NCI-H1417 (cell line): Measurements from ENCODE around the gene S1PR4.
A peak's percentile ranks its signal among the peaks of the same experiment; 100 is the strongest.
"Not testable (repeated sequence)": the region's sequence is repeated elsewhere in the genome, so short reads cannot be mapped to it uniquely, and the experiment has no call there.

ENCODE experiments used
- DNase-seq, 3 experiments: peaks; one replicate each; lab custom pipeline; 2025; lab: John Stamatoyannopoulos, UW

Gene S1PR4

GRCh38 chr19:3196064-3196932 is 17.7 kb downstream of the S1PR4 start:
- DNase-seq = no peak

DNA sequence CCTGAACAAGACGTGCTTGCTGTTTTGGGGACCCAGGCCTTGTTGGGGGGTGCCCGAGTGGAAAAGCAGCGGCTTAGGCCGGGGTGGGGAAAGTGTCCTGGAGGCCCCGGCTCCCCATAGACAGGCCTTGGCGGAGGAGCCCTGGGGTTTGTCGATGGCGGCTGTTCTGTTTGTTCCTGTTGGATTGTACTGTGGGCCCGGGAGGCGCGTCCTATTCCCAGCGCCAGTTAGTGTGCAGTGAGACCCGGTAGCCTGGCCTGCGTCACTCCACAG is 18.3 kb downstream of the S1PR4 start:
- DNase-seq = no peak

DNA sequence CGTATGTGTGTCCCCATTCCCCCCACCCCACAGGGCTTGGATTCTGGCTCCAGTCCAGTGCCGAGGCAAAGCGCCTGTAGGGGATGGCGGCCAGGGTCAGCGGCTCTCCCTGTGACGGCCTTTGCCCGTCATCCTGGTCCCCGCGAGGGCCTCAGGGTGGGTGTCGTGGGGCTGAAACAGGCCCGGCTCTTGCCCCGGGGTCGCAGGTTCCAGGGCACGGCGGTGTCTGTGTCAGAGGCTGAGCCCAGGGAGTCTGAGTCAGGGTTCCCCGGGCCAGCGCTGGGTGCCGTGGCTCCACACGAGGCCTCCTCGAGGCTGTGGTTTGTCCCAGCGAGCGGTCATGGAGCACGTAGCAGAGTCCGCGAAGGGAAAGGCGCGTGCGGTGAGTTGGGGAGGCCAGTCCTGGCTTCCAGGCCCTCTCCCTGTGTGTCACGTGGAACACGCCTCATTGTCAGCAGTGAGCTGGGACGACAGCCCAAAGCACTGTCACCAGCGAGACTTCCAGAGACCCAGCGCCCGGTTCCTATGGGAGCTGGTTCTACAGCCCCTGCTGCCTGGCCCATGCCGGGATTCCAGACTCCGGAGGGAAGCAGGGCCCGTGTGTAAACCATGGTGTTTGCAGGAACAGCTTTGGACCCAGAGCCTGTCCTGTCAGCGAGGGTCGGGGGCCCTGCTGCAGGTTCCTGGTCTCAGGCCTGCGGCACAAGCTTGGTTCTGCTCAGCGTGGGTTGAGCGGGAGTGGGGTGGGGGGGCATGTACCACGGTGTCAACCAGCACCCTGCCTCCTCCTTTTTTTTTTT is 20.5 kb downstream of the S1PR4 start:
- no peak for DNase-seq

- no peak for DNase-seq
These were observed 22.6 kb downstream of the S1PR4 start for GRCh38 chr19:3201072-3201700.

- DNase-seq = no peak
These were observed 23.3 kb downstream of the S1PR4 start for GRCh38 chr19:3201911-3202310.

DNA sequence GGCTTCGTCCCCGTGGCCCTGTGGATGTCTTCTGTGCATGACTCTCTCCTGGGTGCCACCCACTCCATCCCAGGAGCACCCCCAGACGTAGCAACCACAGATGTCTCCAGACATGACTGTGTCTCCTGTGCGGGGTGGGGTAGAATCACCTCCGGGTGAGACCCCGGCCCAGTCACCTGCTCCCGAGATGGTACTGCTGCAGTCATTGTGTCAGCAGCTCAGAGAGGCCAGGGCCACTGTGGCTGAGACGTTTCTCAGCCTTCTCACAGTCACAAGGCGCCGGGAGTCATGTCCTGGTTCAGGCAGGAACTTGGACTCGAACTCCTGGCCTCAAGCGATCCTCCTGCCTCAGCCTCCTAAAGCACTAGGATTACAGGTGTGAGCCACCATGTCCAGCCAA is 23.8 kb downstream of the S1PR4 start:
- DNase-seq = no peak

- DNase-seq = not testable (repeated sequence)
These were observed 24.3 kb downstream of the S1PR4 start for GRCh38 chr19:3202895-3203294.

DNA sequence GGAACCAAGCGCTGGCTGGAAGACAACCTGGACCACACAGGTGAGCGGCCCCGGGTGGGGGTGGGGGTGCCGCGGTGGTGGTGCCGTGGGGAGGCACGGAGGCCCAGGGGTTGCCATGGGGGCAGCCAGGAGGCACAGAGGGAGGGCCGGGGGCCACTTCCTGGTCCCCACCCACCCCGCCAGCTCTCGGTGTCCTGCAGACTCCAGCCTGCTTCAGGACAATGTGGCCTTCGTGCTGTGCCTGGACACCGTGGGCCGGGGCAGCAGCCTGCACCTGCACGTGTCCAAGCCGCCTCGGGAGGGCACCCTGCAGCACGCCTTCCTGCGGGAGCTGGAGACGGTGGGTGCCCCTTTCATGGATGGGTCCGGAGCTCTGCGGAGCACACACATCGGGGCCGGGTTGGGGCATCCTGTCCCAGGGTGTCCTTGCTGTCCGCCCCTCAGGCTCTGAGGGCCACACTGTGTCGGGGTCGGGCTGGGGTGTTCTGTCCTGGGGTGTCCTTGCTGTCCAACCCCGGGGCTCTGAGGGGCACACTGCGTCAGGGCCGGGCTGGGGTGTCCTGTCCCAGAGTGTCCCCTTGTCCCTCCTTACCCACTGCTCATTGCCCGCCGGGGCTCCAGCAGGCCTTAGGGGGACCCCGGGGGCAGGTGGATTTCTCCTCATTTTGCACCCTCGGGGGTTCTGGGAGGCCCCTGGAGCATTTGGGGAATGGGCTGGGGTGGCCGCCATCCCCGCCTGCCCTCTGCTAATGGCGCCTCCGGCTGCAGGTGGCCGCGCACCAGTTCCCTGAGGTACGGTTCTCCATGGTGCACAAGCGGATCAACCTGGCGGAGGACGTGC is 25.5 kb downstream of the S1PR4 start:
- no peak for DNase-seq

DNA sequence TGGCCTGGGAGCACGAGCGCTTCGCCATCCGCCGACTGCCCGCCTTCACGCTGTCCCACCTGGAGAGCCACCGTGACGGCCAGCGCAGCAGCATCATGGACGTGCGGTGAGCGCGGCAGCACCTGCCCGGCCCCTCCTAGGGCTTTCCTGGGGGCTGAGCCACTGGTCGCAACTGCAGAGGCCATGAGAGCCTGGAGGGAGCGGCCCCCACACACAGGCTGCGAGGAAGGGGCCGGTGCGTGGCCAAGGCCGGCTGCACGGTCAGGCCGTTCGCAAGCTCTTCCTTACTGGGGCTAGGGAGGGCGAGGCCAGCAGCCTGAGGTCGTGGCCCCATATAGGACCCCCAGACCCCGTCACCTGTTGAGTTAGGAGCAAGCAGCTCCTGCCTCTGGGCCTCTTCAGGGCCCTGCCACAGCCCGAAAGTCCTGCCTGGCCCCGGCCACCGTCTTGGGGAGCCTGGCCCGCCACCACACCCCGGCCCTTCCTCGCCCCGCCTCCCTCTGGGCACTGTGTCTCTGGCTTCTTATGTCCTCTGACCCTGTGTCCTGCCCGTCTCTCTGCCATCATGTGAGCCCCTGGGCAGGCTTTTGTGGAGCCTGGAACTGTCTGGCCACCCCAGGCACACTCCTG is 26.2 kb downstream of the S1PR4 start:
- no peak for DNase-seq

GRCh38 chr19:3206216-3206953 is 27.8 kb downstream of the S1PR4 start:
- DNase-seq = no peak

DNA sequence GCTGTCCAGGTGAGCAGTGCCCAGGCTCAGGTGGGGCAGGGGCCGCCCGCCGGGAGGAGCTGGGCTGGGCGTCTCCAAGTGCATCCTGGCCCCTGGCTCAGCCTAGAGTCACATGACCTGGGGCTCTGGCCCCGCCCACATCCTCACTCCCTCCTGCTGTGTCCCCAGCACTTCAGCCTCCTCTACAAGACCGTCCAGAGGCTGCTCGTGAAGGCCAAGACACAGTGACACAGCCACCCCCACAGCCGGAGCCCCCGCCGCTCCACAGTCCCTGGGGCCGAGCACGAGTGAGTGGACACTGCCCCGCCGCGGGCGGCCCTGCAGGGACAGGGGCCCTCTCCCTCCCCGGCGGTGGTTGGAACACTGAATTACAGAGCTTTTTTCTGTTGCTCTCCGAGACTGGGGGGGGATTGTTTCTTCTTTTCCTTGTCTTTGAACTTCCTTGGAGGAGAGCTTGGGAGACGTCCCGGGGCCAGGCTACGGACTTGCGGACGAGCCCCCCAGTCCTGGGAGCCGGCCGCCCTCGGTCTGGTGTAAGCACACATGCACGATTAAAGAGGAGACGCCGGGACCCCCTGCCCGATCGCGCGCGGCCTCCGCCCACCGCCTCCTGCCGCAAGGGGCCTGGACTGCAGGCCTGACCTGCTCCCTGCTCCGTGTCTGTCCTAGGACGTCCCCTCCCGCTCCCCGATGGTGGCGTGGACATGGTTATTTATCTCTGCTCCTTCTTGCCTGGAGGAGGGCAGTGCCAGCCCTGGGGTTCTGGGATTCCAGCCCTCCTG is 29.1 kb downstream of the S1PR4 start:
- DNase-seq = no peak

GRCh38 chr19:3208317-3209207 is 30.0 kb downstream of the S1PR4 start:
- no peak for DNase-seq

DNA sequence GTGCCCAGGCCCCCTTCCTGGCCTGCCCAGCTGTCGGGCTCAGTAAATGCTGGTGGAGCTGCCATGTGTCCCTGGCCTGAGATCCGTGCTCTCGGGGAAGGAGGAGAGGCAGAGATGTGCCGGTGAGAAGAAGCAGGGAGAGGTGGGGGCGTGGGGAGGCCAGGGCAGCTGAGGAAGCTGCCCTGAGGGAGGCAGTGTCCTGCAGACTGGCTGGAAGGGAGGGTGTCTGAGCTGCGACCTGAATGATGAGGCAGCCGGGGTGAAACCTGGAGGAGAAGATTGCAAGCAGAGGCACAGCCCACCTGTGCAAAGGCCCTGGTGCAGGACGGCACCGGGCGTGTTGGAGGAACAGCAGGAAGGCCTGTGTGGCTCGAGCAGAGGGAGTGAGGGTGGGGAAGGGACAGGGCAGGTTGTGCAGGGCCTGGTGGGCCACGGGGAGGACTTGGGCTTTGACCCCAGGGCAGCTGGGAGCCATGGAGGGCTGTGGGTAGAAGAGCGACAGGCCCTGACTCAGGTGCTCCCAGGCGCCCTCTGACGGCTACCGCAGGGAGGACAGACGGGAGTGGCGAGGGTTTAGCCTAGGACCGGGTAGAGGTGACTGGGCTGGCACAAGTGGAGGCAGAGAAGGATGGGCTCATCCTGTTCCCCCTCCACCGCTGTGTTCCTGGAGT is 31.9 kb downstream of the S1PR4 start:
- DNase-seq = peak in 2 of 3 experiments; percentile 16 to 18

DNA sequence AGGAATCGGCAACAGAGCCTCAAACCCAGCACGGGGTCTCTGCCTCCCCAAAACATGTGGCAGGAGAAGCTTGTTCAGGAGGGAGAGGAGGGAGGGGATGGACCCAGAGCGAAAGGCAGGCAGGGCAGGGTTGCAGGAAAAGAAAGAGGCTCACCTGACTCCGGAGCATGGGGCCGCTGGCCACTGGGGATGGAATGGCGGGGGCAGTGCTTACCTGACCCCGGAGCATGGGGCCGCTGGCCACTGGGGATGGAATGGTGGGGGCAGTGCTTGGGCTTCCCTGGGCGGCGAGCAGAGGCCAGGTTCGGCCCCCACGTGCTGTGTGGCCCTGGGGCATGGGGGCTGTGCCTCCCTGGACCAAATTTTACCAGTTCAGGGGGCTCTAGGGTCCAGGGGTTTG is 32.6 kb downstream of the S1PR4 start:
- DNase-seq = no peak

DNA sequence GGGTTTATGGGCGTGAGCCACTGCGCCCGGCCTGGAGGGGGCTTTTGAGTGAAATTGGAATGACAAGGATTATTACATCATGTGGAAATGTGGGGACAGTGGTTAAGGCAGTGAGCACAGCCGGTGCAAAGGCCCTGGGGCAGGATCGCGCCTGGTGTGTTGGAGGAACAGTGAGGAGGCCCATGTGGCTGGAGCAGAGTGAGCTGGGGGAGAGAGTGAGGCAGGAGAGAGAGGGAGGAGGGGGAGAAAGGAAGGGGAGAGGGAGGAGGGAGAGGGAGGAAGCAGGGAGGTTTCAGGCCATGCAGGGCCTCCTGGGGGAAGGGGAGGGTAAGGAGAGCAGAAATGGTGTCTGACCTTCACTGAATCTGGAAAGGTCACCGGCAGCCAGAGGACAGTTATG is 34.6 kb downstream of the S1PR4 start:
- no peak for DNase-seq

DNA sequence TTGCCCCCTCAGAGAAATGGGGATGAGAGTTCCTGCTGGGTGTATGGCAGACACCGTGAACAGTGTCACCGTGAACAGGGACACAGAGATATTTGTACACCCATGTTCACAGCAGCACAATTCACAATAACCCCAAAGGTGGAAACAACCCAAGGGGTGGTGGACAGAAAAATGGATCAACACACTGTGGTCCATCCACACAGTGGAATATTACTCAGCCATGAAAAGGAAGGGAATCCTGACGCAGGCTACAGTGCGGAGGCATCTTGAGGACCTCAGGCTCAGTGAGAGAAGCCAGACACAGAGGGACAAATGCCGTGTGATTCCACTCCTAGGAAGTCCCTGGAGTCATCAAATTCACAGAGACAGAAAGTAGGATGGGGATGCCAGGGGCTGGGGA is 38.3 kb downstream of the S1PR4 start:
- DNase-seq = no peak

- DNase-seq = peak in 1 of 3 experiments; percentile 47
These were observed 42.0 kb downstream of the S1PR4 start for GRCh38 chr19:3220576-3220975.

DNA sequence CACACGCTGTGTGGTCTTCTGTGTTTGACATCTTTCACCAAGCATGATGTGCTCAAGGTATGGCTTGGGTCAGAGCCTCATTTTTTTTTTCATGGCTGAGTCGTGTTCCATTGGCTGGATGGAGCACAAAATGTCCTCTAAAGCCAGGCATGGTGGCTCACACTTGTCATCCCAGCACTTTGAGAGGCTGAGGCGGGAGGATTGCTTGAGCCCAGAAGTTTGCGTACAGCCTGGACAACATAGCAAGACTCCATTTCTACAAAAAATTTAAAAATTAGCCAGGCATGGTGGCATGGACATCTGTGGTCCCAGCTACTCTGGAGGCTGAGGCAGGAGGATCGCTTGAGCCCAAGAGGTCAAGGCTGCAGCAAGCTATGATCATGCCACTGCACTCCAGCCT is 43.0 kb downstream of the S1PR4 start:
- DNase-seq = not testable (repeated sequence)
